ENCODE results near the gene ZNF296.

- TF ChIP-seq CTCF (IDR thresholded peaks at IDR 0.05) = no peak
- TF ChIP-seq POLR2A (IDR thresholded peaks at IDR 0.05) = no peak
Observed at GRCh38 chr19:45078390-45079062, 2.2 kb upstream of the ZNF296 start.
